Islet precursor cell (in vitro differentiated cells): ENCODE results near the gene MPP3.

Source experiments
- DNase-seq: peaks from one replicate; pipeline ENCODE4 v3.0.0-alpha.2; 2018

MPP3 gene

GRCh38 chr17:43769859-43770258 is 63.1 kb downstream of the MPP3 start:
- DNase-seq = no peak

DNA sequence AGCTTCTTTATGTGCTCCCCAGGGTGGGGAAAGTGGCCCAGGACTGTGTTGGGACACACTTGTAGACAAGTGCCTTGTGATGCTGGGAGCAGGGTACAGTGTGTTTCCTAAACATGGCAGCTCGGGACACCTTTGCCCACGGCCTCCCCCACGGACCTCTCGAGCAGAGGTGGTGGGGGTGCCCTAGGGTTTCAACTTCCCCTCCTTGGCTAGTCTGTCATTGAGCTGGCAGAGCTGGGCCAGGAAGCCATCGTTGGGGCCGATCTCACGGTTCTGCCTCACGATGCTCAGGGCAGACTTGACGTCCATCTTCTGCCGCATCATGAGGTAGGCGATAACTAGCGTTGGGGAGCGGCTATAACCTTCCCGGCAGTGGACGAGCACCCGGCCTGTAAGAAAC is 63.5 kb downstream of the MPP3 start:
- DNase-seq = no peak

DNA sequence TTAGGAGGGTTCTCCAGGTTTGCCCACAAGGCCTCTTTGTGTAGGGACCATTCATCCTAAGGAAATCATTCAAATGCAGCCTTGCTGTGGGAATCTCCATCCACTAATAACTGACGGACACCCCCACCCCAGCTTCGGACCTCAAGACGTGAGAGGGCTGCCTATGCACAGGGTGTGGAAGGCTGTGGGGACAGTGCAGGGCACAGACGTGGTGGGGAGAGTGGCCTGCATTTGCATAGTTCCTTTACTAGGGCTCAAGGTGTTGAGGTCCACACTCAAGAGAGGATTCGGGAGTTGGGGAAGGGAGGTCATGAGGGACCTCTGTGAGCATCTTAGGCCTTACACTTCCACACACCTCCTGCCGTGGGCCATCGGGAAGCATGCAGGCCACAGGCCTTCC is 64.0 kb downstream of the MPP3 start:
- DNase-seq = no peak

DNA sequence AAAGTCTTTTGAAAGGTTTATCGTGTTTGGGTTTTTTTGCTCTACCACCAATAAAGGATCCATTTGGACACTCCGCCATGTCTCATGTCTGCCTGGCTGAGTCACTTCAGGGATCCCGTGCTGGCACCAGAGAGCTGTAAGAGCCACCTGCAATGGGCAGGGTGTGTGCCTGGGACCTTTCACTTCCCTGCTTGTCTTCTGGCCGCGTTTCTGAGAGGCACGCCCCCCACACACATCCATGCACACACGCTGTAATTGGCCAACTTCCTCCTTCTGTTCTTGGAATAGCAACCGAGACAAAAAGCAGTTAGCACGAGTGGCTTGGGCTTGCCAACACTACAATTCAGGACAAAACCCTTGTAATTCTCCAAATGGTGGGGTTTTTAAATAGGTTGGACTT is 64.6 kb downstream of the MPP3 start:
- DNase-seq = no peak

- DNase-seq = no peak
These were observed 65.3 kb downstream of the MPP3 start for GRCh38 chr17:43767713-43768059.

- DNase-seq = no peak
These were observed 65.8 kb downstream of the MPP3 start for GRCh38 chr17:43767053-43767712.

DNA sequence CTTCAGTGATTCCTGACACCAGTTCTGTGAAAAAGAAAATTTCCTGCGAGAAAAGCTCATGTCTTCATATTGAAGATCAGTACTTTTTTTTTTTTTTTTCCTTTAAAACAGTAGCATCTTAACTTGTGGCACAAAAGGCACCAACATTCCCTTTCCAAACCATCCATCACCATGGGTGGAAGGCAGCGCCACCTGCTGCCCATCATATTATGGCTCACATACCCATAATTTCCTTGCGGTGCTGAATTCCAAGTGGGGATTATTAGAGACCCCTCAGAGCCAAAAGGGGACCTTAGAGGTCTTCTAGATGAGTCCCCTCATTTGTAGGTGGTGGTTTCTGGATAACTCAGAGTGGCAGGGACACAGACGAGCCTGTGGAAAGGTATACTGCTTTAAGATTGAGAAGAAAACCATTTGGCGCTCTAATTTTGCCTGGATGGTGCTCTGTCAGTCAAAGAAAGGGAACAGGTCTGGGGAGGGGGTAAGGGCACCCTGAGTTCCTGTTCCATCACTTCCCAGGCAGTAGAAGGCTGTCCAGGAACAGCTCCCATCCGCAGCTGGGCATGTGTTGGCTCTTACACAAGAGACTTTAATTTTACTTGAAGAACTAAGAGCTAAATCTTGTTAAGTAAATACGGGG is 66.4 kb downstream of the MPP3 start:
- no peak for DNase-seq

DNA sequence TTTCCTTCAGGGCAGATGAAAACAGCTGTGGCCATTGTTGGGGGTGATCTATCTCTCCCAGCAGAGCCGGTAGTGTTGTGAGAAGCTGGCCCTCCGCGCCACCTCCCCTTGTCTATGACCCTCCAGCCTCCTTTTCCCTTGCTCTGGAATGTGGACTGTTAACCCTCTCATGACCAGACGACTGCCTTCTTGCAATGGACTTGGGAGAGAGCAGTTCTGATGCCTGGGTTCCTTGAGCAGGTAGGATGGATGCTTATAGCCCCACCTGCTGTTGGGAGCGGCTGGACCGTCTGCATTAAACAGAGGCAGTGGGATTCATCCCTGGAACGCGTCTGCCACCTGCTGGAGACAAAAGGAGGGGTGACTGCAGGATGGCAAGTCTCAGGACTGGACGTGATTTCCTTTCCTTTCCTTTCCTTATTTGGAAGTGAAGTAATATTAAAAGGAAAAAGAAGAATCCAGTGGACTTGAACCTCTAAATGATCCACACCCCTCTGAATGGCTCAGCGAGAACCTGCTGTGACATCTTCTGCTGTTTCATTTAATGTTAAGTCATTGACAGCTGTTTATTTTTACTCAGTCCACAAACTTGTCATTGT is 72.6 kb downstream of the MPP3 start:
- peak; percentile 99 for DNase-seq

DNA sequence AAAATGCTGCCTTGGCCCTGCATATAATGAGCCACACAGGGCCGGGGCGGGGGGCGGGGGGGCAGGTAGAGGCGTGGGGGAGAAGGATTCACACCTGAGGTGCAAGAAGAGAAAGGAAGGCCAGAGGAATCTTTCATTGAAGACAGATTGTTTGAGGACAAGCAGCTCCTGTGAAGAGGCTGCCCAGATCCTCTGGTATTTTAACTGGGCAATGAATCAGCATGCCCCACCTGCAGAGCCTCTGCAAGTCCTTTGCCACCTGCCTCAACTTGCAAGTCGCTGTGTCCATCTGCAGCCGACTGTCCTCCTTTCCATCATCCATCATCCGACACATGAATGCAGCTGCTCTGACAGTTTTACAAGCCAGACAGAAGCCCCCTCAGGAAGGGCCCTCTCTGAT is 73.1 kb downstream of the MPP3 start:
- DNase-seq = no peak

GRCh38 chr17:43758497-43759174 is 74.3 kb downstream of the MPP3 start, which contains the start of gene SOST:
Gene SOST (minus strand): TSS chr17:43758791. CDS start chr17:43758741, 50 bp downstream.
- no peak for DNase-seq

DNA sequence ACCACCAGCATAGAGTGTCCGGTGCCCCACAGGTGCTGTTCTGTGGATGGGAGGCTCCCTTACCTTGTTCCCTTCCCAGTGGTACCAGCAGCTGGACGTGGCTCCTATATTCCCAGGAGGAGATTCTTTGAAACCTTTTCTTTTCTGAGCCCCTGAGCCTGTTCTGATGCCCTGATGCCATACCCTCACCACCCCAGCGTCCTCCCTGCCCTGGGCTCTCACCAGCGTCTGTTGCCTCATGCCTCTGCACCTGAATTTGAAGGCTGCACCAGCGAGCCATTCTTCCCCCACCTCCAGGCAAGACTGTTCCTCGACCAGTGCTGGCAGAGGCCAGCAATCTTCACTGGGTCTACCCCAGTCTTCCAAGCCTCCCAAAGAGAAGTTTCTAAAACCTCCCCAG is 74.9 kb downstream of the MPP3 start:
- DNase-seq = no peak

DNA sequence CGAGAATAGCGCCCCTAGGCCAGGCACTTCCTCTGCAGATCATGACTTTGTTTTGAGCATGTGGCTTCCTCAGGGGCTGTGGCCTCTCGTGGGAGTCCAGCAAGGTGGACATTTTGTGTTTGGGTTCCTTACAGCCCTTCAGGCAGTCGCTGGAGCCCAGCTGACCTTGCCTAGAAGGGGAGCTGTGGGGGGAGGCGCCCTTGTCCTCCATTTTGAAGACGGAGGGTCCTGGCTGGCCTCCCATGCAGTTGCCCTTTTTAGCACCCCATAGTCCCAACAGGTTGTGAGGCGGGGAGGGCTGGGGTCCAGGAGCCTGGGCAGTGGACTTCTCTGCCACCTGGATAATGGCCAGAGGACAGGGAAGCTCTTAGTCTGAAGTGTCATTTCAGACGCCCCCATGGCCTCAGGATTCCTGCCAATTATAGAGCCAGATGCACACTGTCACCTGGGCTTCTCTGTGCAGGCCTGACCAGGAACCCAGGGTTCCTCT is 75.7 kb downstream of the MPP3 start:
- DNase-seq = no peak

DNA sequence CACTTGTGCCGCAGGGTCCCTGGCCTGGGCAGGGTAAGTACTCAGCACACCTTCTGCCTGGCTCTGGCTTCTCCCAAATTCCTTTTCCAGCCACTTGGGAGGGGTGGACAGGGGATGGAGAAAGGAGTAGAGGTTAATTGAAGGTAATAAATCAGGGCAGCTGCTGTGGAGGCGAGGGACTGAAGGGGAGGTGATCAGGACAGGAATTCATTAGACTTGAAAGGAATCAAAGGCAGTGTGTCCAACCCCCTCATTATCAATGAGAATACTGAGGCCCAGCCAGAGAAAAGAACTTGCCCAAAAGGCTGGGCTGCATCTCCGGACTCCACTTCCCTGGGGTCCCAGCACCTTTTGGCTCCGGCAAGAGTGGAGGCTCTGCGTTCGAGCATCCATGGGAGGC is 76.7 kb downstream of the MPP3 start:
- no peak for DNase-seq

- DNase-seq = peak; percentile 90
These were observed 77.5 kb downstream of the MPP3 start for GRCh38 chr17:43755389-43755875.

DNA sequence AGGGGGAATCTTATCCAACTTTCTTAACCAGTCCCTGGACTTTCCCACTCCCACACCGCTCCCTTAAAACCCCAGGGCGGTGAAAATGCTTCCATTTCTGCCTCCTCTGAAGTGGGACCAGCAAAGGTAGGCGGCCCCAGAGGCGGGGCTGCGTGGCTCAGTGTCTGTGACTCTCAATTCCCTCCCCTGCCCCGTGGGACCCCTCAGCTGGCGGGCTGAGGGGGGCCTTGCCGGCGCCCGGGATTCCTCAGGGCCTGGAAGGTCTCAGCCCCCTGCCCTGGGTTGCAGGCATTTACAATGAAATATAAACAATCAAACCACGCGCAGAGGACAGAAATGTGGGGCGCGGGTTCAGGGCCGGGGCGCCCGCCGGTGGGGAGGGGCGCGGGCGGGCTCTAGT is 78.0 kb downstream of the MPP3 start:
- no peak for DNase-seq

GRCh38 chr17:43753493-43754129 is 79.3 kb downstream of the MPP3 start:
- no peak for DNase-seq
